HG03175 (cell line): ENCODE data around the gene SRP68.
"Not testable (repeated sequence)": the region's sequence is repeated elsewhere in the genome, so short reads cannot be mapped to it uniquely, and the experiment has no call there.

Source experiments
- ATAC-seq: cut with Tn5 transposase; IDR thresholded peaks from one replicate; pipeline ENCODE4 v1.9.1; 2021; ENCODE audit warnings: mild to moderate bottlenecking, moderate library complexity; ENCODE audit not compliant: unreplicated experiment

SRP68 gene

DNA sequence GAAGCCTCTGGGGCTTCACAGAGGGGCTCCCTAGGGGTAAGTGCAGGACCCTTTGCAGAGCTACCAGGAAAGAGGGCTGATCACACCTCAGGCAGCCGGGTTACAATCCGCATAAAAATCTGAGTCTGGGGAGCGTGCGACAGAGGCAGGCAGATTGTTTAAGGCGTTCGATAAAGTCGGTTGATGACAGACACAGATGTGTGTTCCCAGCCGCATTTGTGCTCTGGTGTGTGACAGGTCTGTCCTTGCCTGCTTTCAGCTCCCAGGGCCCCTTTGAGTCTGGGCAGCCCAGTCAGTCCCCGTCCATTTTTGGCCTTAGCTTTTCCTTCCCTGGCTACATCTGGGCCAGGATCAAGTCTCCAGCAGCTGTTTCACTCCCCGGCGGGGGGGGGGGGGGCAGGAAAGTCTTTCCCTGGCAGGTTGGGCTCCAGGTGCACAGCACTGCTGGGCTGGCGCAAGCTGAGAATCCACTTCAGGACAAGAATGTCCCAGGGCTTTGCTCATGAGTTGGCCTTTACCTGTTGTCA is 5.3 kb upstream of the SRP68 start:
- ATAC-seq: no peak

DNA sequence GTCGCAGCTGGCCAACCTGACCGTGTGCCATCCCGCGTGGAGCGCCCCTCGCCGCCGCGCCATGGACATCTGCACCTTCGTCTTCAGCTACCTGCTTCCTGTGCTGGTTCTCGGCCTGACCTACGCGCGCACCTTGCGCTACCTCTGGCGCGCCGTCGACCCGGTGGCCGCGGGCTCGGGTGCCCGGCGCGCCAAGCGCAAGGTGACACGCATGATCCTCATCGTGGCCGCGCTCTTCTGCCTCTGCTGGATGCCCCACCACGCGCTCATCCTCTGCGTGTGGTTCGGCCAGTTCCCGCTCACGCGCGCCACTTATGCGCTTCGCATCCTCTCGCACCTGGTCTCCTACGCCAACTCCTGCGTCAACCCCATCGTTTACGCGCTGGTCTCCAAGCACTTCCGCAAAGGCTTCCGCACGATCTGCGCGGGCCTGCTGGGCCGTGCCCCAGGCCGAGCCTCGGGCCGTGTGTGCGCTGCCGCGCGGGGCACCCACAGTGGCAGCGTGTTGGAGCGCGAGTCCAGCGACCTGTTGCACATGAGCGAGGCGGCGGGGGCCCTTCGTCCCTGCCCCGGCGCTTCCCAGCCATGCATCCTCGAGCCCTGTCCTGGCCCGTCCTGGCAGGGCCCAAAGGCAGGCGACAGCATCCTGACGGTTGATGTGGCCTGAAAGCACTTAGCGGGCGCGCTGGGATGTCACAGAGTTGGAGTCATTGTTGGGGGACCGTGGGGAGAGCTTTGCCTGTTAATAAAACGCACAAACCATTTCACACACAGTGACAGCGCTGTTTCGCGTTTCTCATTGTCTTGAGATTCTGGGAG is 4.7 kb upstream of the SRP68 start:
- no peak for ATAC-seq

DNA sequence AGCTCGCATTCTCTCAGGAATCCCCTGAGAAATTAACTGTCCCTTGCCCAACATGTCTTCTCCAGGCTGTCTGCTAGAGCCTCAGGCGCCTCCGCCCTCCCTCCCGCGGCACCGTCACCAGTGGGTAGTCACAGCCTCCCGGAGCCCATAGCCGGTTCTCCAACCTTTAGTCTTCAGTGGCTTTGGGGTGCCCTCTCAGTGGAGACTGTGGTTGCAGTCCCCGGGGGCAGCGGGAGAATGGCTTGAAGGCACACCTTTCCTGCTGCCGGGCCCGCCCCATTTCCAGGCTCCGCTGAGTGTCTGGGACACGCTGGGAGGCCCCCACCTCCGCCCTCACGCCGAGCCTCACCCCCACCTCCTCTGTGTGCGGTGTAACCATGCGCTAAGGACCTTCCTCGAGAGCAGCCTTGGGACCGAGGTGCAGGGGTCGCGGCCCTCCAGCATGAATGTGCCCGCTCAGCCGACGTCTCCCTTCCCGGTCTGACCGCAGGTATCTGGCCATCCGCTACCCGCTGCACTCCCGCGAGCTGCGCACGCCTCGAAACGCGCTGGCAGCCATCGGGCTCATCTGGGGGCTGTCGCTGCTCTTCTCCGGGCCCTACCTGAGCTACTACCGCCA is 3.9 kb upstream of the SRP68 start:
- ATAC-seq: no peak

DNA sequence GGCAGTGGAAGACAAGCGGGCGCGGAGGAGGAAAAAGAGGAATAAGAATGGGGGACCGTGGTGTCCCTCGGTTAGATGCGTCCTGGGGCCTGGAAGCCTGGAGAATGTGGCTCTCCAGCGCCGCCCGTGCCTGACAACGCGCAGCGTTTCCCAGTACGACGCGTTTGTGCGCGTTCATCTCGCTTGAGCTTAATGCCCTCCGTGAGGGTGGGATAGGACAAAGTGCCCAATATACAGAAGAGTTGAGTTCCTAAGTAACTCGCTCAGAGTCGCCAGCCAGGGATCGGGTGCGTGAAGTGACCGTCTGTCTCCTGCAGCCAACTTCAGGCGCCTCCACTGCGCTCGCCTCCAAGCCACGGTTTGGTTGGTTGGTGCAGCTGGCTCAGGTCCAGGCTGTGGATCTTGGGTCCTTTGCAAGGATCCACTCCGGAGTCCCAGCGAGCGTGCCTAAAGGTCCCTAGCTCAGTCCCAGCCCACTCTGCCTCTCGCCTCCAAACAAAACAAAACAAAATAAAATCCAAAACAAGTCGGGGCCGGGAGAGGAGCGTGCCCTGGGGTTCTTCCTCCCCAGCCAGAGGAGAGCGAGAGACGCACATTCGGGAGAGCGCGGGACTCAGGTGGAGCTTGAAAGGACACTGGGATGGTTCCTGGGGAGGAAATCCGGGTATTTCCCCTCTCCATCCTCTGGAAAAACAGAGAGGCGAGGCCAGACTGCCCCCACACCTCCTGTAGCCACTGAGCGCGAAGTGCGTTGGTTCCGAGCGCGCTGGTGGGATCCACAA is 3.2 kb upstream of the SRP68 start:
- ATAC-seq: no peak

DNA sequence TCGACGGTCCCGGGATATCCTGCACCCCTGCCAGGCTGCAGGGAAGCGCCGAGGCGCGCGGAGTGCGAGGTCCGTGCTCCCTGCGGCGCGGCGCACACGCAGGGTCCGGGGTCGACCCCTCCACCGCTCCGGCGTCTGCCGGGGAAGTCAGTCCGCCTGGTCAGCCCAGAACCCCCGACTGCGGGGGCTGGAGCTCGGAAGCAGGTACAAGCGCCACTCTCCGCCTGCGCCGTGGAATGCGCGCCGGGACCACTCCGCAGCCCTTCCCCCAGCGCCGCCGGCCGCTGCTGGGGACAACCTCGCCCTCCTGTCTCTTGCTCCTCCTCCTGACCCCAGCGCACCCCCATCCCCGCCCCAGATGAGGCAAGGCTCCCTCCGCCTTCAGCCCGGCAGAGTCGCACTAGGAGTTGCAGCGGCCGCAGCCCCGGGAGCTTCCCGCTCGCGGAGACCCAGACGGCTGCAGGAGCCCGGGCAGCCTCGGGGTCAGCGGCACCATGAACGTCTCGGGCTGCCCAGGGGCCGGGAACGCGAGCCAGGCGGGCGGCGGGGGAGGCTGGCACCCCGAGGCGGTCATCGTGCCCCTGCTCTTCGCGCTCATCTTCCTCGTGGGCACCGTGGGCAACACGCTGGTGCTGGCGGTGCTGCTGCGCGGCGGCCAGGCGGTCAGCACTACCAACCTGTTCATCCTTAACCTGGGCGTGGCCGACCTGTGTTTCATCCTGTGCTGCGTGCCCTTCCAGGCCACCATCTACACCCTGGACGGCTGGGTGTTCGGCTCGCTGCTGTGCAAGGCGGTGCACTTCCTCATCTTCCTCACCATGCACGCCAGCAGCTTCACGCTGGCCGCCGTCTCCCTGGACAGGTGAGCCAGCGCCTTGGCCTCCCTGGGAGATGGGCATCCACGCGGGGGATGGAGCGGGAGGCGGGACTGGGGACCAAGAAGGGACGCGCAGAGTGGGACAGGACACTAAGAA is 2.4 kb upstream of the SRP68 start, which contains the start of gene GALR2:
Gene GALR2, plus strand, starts transcription at position 392 of the 974 bp plus-strand sequence. Its CDS starts 103 bp downstream, at position 495.
- no peak for ATAC-seq

DNA sequence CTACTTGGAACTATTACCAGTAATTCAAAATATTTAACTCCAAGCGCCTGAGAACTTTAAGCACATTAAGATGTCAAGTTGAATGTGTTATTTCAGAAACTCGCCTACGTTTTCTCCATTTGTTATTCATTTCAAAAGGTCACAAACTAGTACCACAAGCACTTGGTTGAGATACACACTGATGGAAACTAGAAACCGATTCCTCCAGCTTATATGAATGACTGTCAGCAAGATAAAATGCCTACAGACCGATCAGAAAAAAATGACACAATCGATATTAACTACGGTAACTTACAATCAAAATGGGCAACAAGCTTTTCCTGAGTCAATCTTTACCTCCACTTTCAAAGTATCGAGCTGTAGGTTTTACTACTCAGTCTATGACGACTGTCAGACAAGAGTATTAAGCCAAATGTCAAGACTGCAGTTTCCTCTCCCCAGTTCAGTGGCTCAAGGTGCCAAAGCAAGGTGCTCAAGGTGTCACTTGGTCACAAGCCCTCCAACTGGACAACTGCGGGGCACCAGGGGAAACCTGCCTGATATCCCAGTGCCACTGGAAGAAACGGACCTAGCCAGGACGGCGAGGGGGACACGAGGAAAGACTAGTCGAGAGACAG is 678 bp downstream of the SRP68 start:
- no peak for ATAC-seq

DNA sequence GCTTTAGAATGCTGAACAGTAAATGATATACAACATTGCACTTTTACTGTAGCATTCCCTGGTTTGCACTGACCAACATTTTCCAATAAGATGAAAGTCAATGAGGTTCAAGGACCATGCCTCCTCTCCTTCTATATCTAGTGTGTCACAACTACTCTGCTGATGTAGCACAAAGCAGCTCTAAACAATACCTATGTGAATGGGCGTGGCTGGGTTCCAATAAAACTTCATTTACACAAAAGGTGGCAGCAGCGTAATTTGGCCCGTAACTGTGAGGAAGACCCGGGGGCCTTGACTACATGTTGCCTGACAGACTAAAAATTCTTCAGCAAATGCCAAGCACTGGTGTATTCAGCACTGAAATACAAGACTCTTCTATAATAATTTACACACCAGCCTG is 6.5 kb downstream of the SRP68 start:
- ATAC-seq: no peak

DNA sequence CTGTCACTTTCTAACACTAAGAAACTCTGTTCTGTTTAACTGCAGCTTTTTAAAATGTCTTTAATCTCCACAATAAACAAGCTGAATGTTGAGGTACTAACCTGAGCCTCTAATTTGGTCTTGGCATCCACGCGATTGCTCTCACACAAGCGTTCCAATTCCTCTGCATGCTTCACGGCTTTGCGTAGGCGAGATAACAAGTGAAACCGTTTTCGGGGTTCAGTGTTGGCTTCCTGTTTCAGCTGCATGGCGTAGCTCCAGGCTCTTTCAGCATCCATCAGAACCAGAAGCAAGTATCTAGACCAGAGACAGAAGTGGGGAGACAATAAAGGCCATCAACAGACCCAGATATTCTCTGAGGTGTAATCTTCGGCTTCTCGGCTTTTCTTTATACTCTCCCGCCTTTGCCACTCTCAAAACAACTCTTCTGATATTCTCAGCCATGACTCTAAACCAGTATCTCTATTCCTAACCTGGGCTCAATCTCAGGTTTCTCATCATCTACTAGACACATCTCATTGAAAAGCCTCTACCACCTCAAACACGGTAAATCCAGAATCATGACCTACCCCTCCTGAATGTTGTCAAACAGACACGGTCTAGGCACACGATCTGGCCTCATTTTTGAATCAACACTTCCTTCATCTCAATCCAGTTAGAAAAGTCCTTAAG is 8.3 kb downstream of the SRP68 start:
- ATAC-seq: no peak

DNA sequence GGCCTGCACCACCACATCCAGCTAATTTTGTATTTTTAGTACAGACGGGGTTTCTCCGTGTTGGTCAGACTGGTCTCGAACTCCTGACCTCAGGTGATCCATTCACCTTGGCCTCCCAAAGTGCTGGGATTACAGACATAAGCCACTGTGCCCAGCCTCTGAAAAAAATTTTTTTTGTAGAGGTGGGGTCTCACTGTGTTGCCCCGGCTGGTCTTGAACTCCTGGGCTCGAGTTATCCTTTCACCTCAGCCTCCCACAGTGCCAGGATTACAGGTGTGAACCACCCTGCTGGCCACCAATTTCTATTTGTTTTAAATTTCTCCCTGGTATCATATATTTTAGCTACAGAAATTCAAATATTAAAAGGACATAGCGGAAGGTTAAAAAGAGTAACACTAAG is 14.1 kb downstream of the SRP68 start:
- not testable (repeated sequence) for ATAC-seq

DNA sequence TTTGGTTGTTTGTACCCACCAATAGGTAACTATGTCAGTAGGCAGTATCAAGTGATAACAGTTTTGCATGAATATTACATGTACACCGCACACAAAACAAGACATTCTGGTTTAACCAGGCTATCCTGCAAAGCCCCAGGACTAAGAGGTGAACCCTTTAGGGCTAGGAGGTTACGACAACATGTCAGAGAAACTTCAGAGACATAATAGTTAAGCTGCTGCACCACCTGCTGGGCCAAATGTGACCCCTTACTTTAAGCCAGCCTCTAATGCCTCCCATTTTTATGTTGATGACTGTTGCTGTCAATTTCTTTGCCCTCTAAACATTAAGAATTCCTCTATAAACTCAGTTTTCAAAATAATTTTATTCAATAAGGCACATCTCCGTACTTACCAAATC is 15.4 kb downstream of the SRP68 start:
- no peak for ATAC-seq

DNA sequence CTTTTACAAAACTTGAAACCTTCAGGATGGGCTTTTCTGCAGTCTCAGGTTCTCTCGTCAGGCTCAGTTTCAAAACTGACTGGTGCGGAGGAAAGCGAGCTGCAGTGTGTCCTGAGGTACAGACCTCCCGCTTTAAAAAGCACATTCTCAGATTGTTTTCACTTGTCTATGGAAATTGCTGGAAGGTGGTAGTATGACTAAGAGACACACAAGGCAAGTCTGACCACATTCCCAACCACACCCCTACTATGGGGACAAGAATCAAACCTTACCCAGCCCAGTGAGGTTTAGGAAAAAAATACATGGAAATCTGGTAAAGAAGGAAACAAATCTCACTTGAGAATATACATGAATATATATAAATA is 18.2 kb downstream of the SRP68 start:
- ATAC-seq: no peak

DNA sequence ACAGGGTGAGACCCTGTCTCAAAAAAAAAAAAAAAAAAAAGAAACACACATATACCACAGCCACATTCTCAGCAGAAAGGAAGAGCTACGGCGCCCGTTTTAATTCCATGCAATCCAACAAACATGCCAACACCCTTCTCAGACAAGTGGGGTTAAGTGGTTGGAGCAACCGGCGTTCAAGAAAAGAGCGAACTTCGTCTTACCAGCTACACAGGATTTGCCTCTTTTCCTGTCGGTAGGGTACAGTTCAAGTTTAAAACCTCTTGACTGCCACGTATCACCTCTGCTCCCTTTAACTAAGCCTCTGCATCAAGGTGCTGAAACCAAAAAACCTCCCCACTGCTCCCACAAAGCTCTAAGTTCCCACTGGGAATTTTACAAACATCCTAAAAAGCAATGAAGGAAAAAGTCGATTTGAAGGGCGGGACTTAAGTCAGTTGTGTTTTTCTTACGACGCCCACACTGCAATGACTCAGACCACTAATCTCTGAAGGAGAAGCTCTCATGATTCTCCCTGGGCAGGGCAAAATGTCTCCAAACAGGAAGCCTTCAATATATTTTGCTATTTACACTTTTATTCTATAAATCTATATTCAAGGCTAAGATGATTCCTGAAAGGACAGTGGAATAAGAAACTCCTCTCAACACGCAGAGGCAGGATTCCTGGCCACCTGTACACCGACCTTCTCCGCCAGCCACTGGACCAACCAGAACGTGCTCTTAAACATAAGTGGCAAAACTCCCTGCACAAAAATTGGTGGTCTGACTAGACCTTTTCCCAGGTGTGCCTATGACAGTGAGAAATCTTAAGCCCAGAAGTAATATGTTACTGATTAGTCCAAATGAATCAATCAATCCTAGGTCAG is 18.8 kb downstream of the SRP68 start:
- ATAC-seq: no peak

DNA sequence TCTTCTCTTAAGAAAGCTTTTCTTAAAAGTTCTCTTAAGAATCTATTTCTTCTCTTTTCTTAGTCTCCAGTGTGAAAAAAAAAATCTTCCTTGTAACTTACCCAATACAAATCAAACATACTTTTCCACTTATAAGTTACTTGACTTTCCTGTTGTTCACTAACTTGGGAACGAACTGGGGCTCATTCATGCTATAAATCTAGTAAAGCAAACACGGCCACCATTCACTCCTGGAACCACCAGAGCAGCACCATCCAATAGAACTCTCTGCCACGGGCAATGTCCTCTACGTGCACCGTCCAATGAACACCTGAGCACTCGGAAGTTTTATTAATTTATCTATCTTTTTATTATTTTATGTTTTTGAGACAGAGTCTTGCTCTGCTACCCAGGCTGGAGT is 20.8 kb downstream of the SRP68 start:
- ATAC-seq: no peak

DNA sequence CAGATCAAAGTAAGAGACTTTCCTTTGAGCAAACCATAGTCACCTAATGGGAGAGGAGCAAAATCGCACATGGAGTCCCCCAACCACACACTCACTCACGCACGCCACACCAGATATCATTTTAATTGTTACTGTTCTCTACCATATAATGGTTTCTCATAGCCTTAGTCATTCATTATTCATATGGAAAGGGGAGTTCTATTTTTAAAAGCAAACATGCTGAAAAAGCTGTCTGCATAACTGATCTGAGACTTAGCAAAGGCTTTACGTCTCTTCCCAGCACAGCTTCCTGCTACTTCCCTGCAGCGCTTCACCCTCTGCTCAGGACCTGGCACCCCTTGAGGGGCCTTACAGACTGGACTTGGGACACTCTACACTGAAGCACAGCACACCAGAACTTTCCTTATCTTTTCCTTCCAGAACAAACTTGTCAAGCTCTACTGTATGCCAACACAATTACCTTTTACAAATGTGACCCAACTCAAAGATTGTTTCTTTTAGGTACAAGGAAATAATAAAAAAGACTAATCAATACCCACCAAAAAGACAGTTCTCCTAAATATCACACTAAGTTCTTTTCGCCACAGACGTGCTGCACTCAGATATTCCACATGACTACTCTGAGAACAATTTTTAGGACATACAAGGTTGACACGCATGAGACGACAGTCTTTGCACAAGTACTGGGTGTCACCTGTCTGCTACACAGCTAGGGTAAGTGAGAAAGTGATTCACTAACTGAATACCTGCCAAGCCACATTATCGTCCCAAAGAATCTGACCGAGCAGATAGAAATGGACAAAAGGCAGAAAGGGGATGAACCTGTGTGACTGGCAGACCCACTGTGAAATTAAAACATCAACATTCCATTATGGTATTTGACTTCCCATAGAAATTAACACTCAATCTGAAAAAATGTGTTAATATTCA is 21.5 kb downstream of the SRP68 start:
- no peak for ATAC-seq

DNA sequence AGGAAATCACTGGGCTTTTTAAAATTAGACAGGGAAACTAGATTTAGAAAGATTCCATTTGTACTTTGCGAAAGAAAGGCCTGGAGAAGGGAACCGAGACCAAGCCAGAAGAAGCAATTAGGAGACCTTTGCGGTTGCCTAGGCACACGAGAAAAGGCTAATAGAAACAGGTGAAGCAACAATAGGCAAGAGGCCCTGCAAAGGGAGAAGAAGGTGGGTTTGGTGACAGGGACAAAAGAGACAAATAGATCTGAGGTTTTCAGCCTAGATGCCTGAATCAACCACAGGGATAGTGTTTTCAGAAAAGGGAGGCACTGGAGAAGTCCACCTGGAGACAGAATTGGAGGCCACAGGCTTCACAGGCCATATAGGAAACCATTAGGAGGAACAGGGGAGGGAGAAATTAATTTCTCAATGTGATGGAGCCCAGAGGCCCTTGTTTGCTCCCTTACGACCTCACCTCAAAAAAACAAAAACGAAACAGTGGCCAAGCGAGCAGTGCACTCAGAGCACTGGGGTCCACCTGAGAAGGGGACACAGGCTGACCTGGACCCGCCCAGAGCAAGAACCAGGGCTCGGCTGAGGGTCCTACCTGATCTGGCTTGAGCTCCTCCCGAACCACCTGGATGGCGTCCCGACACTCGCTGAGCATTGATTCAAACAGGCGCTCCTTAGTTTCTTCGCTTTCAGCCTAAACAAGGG is 22.3 kb downstream of the SRP68 start:
- ATAC-seq: no peak

DNA sequence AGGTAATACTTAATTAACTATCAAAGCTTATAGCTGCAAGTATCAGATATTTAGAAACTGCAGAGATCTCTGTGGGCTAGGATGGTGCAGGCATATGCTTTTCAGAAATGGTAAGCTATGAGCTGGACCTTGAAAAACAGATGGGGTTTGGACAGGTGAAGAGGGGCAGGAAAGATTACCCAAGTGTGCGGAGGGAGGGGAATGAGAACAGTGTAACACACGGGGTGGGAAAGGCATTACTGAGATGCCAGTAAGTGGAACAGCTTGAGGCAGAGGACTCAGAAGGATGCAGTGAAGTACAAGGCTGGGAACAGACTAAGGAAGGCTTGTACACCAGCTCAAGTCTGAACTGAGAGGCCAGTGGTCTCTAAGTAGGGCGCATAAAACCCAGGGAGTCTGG is 23.1 kb downstream of the SRP68 start:
- ATAC-seq: no peak

DNA sequence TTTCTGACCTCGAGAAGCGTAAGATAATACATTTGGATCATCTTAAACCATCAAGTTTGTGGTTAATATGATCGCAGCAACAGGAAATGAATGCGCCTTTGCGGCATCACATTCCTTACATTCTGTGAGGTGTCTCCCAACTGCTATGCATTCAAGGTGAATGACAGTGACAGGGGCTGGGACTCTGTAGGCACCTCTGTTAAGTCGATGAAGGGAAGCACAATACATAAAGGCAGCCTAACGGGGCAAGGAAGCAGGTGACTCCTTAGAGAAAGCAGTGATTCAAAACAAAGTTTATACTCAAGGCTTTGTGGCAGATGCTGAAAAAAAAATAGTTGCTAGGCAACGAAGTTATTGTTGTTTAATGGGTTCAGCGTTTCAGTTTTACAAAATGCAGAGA is 23.6 kb downstream of the SRP68 start:
- no peak for ATAC-seq
